Cardiac muscle cell (in vitro differentiated cells and primary cell): Measurements from ENCODE around the gene NDUFV1. TPM values are rescaled to one million over a fixed set of nuclear protein-coding genes. Genes with fewer than 3 reads are reported as not detected.

Experiments
- DNase-seq, 2 donors: peaks; one replicate each; pipeline versions ENCODE4 v3.0.0 to v3.0.0-alpha.2; 2010 to 2017; ENCODE audit warnings: low read depth in 1 of 2, low spot score in 1 of 2
- H3K27ac ChIP-seq: fragments of 200-600 bp; sonication (generic); 2 replicates; pipeline ENCODE4 v1.5.1; 2016
- H3K27me3 ChIP-seq: fragments of 200-600 bp; sonication (generic); 2 replicates; pipeline ENCODE4 v1.6.0; 2016; ENCODE audit warnings: control low read depth
- H3K36me3 ChIP-seq: fragments of 200-600 bp; sonication (generic); 2 replicates; pipeline ENCODE4 v1.5.1; 2016; ENCODE audit warnings: control low read depth
- H3K4me1 ChIP-seq: fragments of 200-600 bp; sonication (generic); 2 replicates; pipeline ENCODE4 v1.8.1; 2017; ENCODE audit warnings: low read depth, mild to moderate bottlenecking, mixed run types
- H3K4me3 ChIP-seq: fragments of 200-600 bp; sonication (generic); 2 replicates; pipeline ENCODE4 v1.5.1; 2016; ENCODE audit warnings: mild to moderate bottlenecking
- H3K9me3 ChIP-seq: fragments of 200-600 bp; sonication (generic); 2 replicates; pipeline ENCODE4 v1.5.1; 2017; ENCODE audit warnings: low read depth, mild to moderate bottlenecking, control low read depth
- CTCF ChIP-seq: IDR thresholded peaks from 2 replicates; pipeline ENCODE4 v1.5.1; 2012; ENCODE audit warnings: low read depth, mild to moderate bottlenecking, low read length
- polyA plus RNA-seq: library from polyadenylated mRNA; unstranded; fragments of >200 nt; fragmentation: Nextera tagmentation; extraction: Ambion mirVana; gene quantifications from 2 replicates; pipeline ENCODE4 v1.2.1, GENCODE V29; 2016
- total RNA-seq: library from RNA; depleted of rRNA; stranded (reverse); fragments of >200 nt; gene quantifications from 2 replicates; pipeline ENCODE4 v1.2.3, GENCODE V29; 2016

Gene NDUFV1
- total and polyA plus RNA-seq, 2 experiments from 2014 or later: 449 to 526 TPM

- Histone ChIP-seq H3K27ac (no peak overlapping the region), H3K4me3 (no peak overlapping the region), H3K27me3 (no peaks in the 10 kb centered on the region), H3K4me1 (no peaks in the 10 kb centered on the region), H3K36me3 (no peaks in the 10 kb centered on the region), H3K9me3 (no peaks in the 10 kb centered on the region)
- DNase-seq: no peak
- no peak for TF ChIP-seq CTCF
Measured at GRCh38 chr11:67576735-67577475, 29.8 kb upstream of the NDUFV1 start.

GRCh38 chr11:67577951-67578350, 28.8 kb upstream of the NDUFV1 start:
- Histone ChIP-seq H3K4me1 (no peaks in the 10 kb centered on the region), H3K36me3 (no peaks in the 10 kb centered on the region), H3K9me3 (no peaks in the 10 kb centered on the region), H3K27ac (no peak overlapping the region), H3K4me3 (no peak overlapping the region), H3K27me3 (no peaks in the 10 kb centered on the region)
- TF ChIP-seq CTCF: no peak
- DNase-seq: no peak

- Histone ChIP-seq H3K36me3 (no peaks in the 10 kb centered on the region), H3K4me3 (no peak overlapping the region), H3K27ac (no peak overlapping the region), H3K4me1 (no peaks in the 10 kb centered on the region), H3K27me3 (no peaks in the 10 kb centered on the region), H3K9me3 (no peaks in the 10 kb centered on the region)
- DNase-seq: no peak
- TF ChIP-seq CTCF: no peak
Measured at GRCh38 chr11:67581469-67581868, 25.3 kb upstream of the NDUFV1 start.

GRCh38 chr11:67582011-67582410, 24.7 kb upstream of the NDUFV1 start:
- DNase-seq: no peak
- Histone ChIP-seq H3K36me3 (no peaks in the 10 kb centered on the region), H3K9me3 (no peaks in the 10 kb centered on the region), H3K27ac (no peak overlapping the region), H3K27me3 (no peaks in the 10 kb centered on the region), H3K4me1 (no peaks in the 10 kb centered on the region), H3K4me3 (no peak overlapping the region)
- no peak for TF ChIP-seq CTCF

GRCh38 chr11:67583247-67584204, 23.2 kb upstream of the NDUFV1 start, which contains the start of gene GSTP1:
Gene GSTP1 (plus strand): TSS chr11:67583812. CDS start chr11:67583844, 32 bp downstream.
- peak within 1 kb of the TSS; percentile 91 for H3K27ac ChIP-seq
- peak; percentile 68 for TF ChIP-seq CTCF

More at GRCh38 chr11:67583247-67584204, 23.2 kb upstream of the NDUFV1 start, which contains the start of gene GSTP1:
- H3K9me3 ChIP-seq: no peaks in the 10 kb centered on the region
- H3K36me3 ChIP-seq: no peaks in the 10 kb centered on the region
- DNase-seq: peak; percentile 94 to 98
- no peaks in the 10 kb centered on the region for H3K27me3 ChIP-seq
- H3K4me3 ChIP-seq: peak within 1 kb of the TSS; percentile 56
- H3K4me1 ChIP-seq: no peaks in the 10 kb centered on the region
